Gastroesophageal sphincter (tissue), 4 donors: ENCODE measurements around the gene GALNTL6. TPM values are rescaled to one million over a fixed set of nuclear protein-coding genes. Genes with fewer than 3 reads are reported as not detected.

Source experiments
- ATAC-seq: fragments of 150-250 bp; one replicate; pipeline ENCODE4 v1.9.1; 2016; ENCODE audit warnings: mild to moderate bottlenecking, moderate library complexity
- H3K27ac ChIP-seq, 4 donors: fragments of 200-600 bp; sonication (generic) in 3 of 4; 1 replicate in 3 of 4; 2 replicates in 1 of 4; pipeline ENCODE4 v1.5.1; 2016 to 2019
- H3K27me3 ChIP-seq: fragments of 200-600 bp; sonication (generic); one replicate; pipeline ENCODE4 v1.5.1; 2019
- H3K36me3 ChIP-seq, 2 donors: fragments of 200-600 bp; sonication (generic); one replicate each; pipeline ENCODE4 v1.5.1; 2019; ENCODE audit warnings: control low read depth in 1 of 2
- H3K4me1 ChIP-seq, 3 donors: fragments of 200-600 bp; sonication (generic); 1 replicate in 2 of 3; 2 replicates in 1 of 3; pipeline ENCODE4 v1.5.1; 2016 to 2019; ENCODE audit warnings: control low read depth in 2 of 3
- H3K4me3 ChIP-seq, 2 donors: fragments of 200-600 bp; sonication (generic); one replicate each; pipeline ENCODE4 v1.5.1; 2019; ENCODE audit warnings: mild to moderate bottlenecking in 1 of 2, moderate library complexity in 1 of 2
- H3K9me3 ChIP-seq, 3 donors: fragments of 200-600 bp; sonication (generic); one replicate each; pipeline ENCODE4 v1.5.1; 2017 to 2019; ENCODE audit warnings: control low read depth in 2 of 3
- CTCF ChIP-seq, 4 experiments: fragments of 200-600 bp in 2 of 4; fragments of 450-650 bp in 2 of 4; sonication (generic) in 1 of 4; IDR thresholded peaks; one replicate each; pipeline ENCODE4 v1.5.1; 2017 to 2019; ENCODE audit warnings: antibody characterized with exemption in 4 of 4, mild to moderate bottlenecking in 2 of 4, moderate library complexity in 2 of 4
- EP300 ChIP-seq: sonication (generic); formaldehyde crosslinking; IDR thresholded peaks from one replicate; pipeline ENCODE4 v1.6.1; 2017; ENCODE audit warnings: antibody characterized with exemption, mild to moderate bottlenecking
- POLR2A ChIP-seq, 2 donors: fragments of 450-650 bp; IDR thresholded peaks; one replicate each; pipeline ENCODE4 v1.6.1; 2017; ENCODE audit warnings: antibody characterized with exemption in 2 of 2, mild to moderate bottlenecking in 2 of 2, moderate library complexity in 1 of 2
- POLR2AphosphoS5 ChIP-seq: sonication (generic); formaldehyde crosslinking; IDR thresholded peaks from one replicate; pipeline ENCODE4 v1.6.1; 2017; ENCODE audit warnings: antibody characterized with exemption
- WGBS, 2 donors: methylation state at CpG; one replicate each; pipeline ENCODE4 v1.1.5; 2018; ENCODE audit warnings: low coverage in 1 of 2; 5-methylcytosine and 5-hydroxymethylcytosine counted together
- total RNA-seq, 4 donors: library from RNA; depleted of rRNA; stranded (reverse); fragments of >200 nt; gene quantifications; one replicate each; pipeline ENCODE4 v1.1.0, GENCODE V29; 2016

Gene GALNTL6
- total RNA-seq, 4 donors from 2014 or later: not detected

GRCh38 chr4:172980219-172980618 is 1167.0 kb downstream of the GALNTL6 start:
- no peak overlapping the region for H3K4me3 ChIP-seq
- 60 to 100% methylated on average over 1 of the region's 3 CpGs for WGBS, 2 donors
- no peak overlapping the region for H3K27ac ChIP-seq
- H3K9me3 ChIP-seq: peaks cover 0 to 5% (median 0%) of the 10 kb centered on the region in 3 donors
- no peaks in the 10 kb centered on the region for H3K4me1 ChIP-seq
- H3K36me3 ChIP-seq: no peaks in the 10 kb centered on the region
- ATAC-seq: no peak
- H3K27me3 ChIP-seq: no peaks in the 10 kb centered on the region
- TF ChIP-seq POLR2AphosphoS5: no peak
- no peak for TF ChIP-seq CTCF (IDR thresholded peaks at IDR 0.05)
- TF ChIP-seq POLR2A (IDR thresholded peaks at IDR 0.05): no peak
- TF ChIP-seq EP300: no peak

- H3K9me3 ChIP-seq: peaks cover 0 to 5% (median 0%) of the 10 kb centered on the region in 3 donors
- no peaks in the 10 kb centered on the region for H3K4me1 ChIP-seq
- H3K27me3 ChIP-seq: no peaks in the 10 kb centered on the region
- TF ChIP-seq CTCF (IDR thresholded peaks at IDR 0.05) (no peak), POLR2AphosphoS5 (no peak), POLR2A (IDR thresholded peaks at IDR 0.05) (no peak), EP300 (no peak)
- ATAC-seq: no peak
- WGBS, 2 donors: 20 to 50% methylated on average over 2 of the region's 2 CpGs
- H3K4me3 ChIP-seq: no peak overlapping the region
- no peak overlapping the region for H3K27ac ChIP-seq
- H3K36me3 ChIP-seq: no peaks in the 10 kb centered on the region
These were observed 1169.0 kb downstream of the GALNTL6 start for GRCh38 chr4:172982151-172982590.

- 85 to 87% methylated on average over 3 of the region's 3 CpGs for WGBS, 2 donors
- H3K4me3 ChIP-seq: no peak overlapping the region
- no peaks in the 10 kb centered on the region for H3K27me3 ChIP-seq
- no peak overlapping the region for H3K27ac ChIP-seq
- no peaks in the 10 kb centered on the region for H3K4me1 ChIP-seq
- ATAC-seq: no peak
- no peak for TF ChIP-seq POLR2A (IDR thresholded peaks at IDR 0.05)
- TF ChIP-seq POLR2AphosphoS5: no peak
- TF ChIP-seq CTCF (IDR thresholded peaks at IDR 0.05): no peak
- no peak for TF ChIP-seq EP300
- no peaks in the 10 kb centered on the region for H3K36me3 ChIP-seq
- peaks cover 0 to 5% (median 0%) of the 10 kb centered on the region in 3 donors for H3K9me3 ChIP-seq
These were observed 1169.8 kb downstream of the GALNTL6 start for GRCh38 chr4:172983014-172983413.

GRCh38 chr4:172983631-172984030 is 1170.4 kb downstream of the GALNTL6 start:
- Histone ChIP-seq H3K27me3 (no peaks in the 10 kb centered on the region), H3K4me1 (no peaks in the 10 kb centered on the region), H3K4me3 (no peak overlapping the region), H3K27ac (no peak overlapping the region), H3K9me3 (peaks cover 0 to 11% (median 0%) of the 10 kb centered on the region in 3 donors), H3K36me3 (no peaks in the 10 kb centered on the region)
- 80 to 92% methylated on average over 1 to 3 of the region's 3 CpGs for WGBS, 2 donors
- TF ChIP-seq POLR2AphosphoS5 (no peak), EP300 (no peak), POLR2A (IDR thresholded peaks at IDR 0.05) (no peak), CTCF (IDR thresholded peaks at IDR 0.05) (no peak)
- ATAC-seq: no peak

GRCh38 chr4:172985552-172985951 is 1172.3 kb downstream of the GALNTL6 start:
- H3K36me3 ChIP-seq: no peaks in the 10 kb centered on the region
- TF ChIP-seq POLR2AphosphoS5 (no peak), POLR2A (IDR thresholded peaks at IDR 0.05) (no peak), EP300 (no peak), CTCF (IDR thresholded peaks at IDR 0.05) (no peak)
- no peak overlapping the region for H3K27ac ChIP-seq
- H3K4me1 ChIP-seq: no peaks in the 10 kb centered on the region
- 75 to 80% methylated on average over 2 of the region's 2 CpGs for WGBS, 2 donors
- H3K27me3 ChIP-seq: no peaks in the 10 kb centered on the region
- H3K4me3 ChIP-seq: no peak overlapping the region
- peaks cover 0 to 15% (median 0%) of the 10 kb centered on the region in 3 donors for H3K9me3 ChIP-seq
- no peak for ATAC-seq
